Neutrophil (primary cell): ENCODE measurements around the gene TLE2.

ENCODE experiments used
- H3K27ac ChIP-seq: fragments of 200-600 bp; sonication (generic); 2 replicates; pipeline ENCODE4 v1.5.1; 2016; ENCODE audit warnings: mild to moderate bottlenecking, moderate library complexity
- H3K27me3 ChIP-seq: fragments of 200-600 bp; sonication (generic); 2 replicates; pipeline ENCODE4 v1.6.0; 2016; ENCODE audit warnings: mild to moderate bottlenecking
- H3K36me3 ChIP-seq: fragments of 200-600 bp; sonication (generic); 2 replicates; pipeline ENCODE4 v1.5.1; 2017
- H3K4me1 ChIP-seq, 2 experiments: fragments of 200-600 bp in 1 of 2; sonication (generic) in 1 of 2; 1 replicate in 1 of 2; 2 replicates in 1 of 2; pipeline versions ENCODE4 v1.5.1 to v1.6.1; 2013 to 2016; ENCODE audit warnings: low read depth in 1 of 2, low read length in 1 of 2, mild to moderate bottlenecking in 1 of 2, moderate library complexity in 1 of 2; ENCODE audit not compliant: control insufficient read depth in 1 of 2, insufficient read depth in 1 of 2
- H3K4me3 ChIP-seq, 2 experiments: fragments of 200-600 bp in 1 of 2; sonication (generic) in 1 of 2; 1 replicate in 1 of 2; 2 replicates in 1 of 2; pipeline ENCODE4 v1.5.1; 2013 to 2016; ENCODE audit warnings: low read depth in 1 of 2, low read length in 1 of 2, mild to moderate bottlenecking in 1 of 2, moderate library complexity in 1 of 2
- H3K9me3 ChIP-seq: fragments of 200-600 bp; sonication (generic); 2 replicates; pipeline ENCODE4 v1.5.1; 2016
- TF ChIP-seq, protein P1 (sequence below): fragments of 200-600 bp; sonication (generic); IDR thresholded peaks from 2 replicates; pipeline ENCODE4 v1.5.1; 2016; ENCODE audit warnings: antibody characterized with exemption

Gene TLE2

DNA sequence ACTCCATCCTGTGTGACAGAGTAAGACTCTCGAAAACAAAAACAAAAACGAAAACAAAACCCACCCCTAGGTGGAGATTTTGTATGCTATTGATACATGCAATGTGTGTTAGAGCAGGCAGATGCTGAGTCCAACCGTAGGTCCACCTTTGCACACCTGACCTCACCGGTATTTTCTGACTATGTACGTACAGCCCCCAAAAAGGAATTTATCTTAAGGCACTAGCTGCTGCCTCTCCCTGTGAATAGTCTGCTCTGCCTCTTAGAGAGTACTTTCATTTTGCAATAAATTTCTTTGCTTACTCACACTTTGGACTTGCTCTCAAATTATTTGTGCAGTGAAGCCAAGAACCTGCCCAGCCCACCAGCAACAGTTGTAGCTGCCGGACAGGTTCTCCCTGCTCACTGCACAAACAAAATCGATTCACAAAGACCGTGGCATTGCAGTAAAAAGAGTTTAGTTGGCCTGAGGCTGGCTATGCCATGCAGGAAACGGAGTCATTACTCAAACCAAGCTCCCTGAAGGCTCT is 76.1 kb downstream of the TLE2 start:
- Histone ChIP-seq H3K4me3 (no peak overlapping the region), H3K27ac (no peak overlapping the region), H3K36me3 (no peaks in the 10 kb centered on the region), H3K4me1 (peaks cover 15% of the 10 kb centered on the region in 2 experiments), H3K9me3 (no peaks in the 10 kb centered on the region), H3K27me3 (no peaks in the 10 kb centered on the region)
- TF ChIP-seq, protein P1, sequence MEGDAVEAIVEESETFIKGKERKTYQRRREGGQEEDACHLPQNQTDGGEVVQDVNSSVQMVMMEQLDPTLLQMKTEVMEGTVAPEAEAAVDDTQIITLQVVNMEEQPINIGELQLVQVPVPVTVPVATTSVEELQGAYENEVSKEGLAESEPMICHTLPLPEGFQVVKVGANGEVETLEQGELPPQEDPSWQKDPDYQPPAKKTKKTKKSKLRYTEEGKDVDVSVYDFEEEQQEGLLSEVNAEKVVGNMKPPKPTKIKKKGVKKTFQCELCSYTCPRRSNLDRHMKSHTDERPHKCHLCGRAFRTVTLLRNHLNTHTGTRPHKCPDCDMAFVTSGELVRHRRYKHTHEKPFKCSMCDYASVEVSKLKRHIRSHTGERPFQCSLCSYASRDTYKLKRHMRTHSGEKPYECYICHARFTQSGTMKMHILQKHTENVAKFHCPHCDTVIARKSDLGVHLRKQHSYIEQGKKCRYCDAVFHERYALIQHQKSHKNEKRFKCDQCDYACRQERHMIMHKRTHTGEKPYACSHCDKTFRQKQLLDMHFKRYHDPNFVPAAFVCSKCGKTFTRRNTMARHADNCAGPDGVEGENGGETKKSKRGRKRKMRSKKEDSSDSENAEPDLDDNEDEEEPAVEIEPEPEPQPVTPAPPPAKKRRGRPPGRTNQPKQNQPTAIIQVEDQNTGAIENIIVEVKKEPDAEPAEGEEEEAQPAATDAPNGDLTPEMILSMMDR = no peak

DNA sequence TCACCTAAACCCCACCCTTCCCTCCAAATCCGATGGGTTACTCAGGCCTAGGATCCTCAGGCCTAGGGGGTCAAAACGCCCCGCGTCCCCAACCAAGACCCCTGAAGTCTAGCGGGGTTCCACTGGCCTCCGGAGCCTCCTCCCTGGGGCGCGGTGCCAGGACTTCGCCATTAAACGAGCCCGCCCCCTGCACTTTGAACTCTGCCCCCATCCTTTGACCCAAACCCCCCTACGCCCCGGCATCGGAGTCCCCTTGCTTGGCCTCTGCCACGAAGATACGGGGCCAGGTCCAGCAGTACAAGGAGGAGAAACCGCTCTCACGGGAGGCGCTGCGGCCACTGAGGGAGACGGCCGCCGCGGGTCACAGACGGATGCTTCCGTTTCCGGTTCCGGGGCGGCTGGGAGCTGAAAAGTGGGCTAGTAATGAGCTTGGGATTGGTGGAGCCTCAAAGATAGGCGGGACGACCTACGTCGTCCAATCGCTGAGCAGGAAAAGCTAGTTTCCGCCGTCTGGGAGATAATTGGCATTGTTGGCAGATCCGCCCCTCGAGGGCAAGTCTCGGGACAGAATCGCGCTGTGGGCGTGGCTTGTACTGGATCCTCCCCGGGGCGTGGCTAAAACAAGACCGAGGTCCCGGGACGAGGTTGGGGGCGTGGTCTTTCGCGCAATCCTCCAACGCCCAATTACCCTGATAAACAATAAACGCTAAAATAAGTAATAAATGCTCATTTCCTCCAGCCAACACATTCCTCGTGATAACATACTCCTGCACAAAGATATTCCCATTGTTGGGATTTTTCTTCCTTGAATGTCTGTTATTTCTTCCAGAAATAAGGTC is 78.6 kb downstream of the TLE2 start:
- H3K9me3 ChIP-seq = no peaks in the 10 kb centered on the region
- TF ChIP-seq, protein P1 = no peak
- peaks cover 15% of the 10 kb centered on the region in 2 experiments for H3K4me1 ChIP-seq
- H3K36me3 ChIP-seq = no peaks in the 10 kb centered on the region
- H3K27me3 ChIP-seq = no peaks in the 10 kb centered on the region
- peak overlapping the region; percentile 80 to 89 for H3K4me3 ChIP-seq
- H3K27ac ChIP-seq = peak overlapping the region; percentile 97

DNA sequence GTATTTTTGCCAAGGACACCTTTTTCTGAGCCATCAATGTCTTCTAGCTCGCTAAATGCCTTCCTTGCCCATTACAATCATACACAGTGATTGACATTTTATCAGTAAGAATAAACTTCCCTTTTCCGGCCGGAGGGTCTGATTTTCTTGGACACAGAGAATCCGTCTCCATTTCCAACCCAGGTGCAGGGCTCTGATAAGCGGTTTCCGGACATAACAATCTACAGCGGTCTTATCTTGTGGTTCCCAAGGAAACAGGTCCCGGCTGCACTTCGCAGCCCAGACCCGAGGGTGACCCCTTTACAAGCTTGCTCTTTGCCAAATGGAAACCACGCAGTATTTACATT is 79.2 kb downstream of the TLE2 start:
- Histone ChIP-seq H3K4me1 (peaks cover 21% of the 10 kb centered on the region in 2 experiments), H3K27ac (peak overlapping the region; percentile 97), H3K27me3 (no peaks in the 10 kb centered on the region), H3K9me3 (peaks cover 5% of the 10 kb centered on the region), H3K36me3 (no peaks in the 10 kb centered on the region), H3K4me3 (peak overlapping the region; percentile 80 to 89)
- TF ChIP-seq, protein P1 = no peak
